Glutamatergic neuron (in vitro differentiated cells): ENCODE data around the gene KIAA1671. TPM values are rescaled to one million over a fixed set of nuclear protein-coding genes. Genes with fewer than 3 reads are reported as not detected.

Experiments
- DNase-seq: peaks from one replicate; pipeline ENCODE4 v3.0.0; 2022
- H3K27ac Mint-ChIP-seq: one replicate; pipeline ENCODE4 v1.8.0; 2020; ENCODE audit warnings: mild to moderate bottlenecking, mixed read lengths, inconsistent platforms; ENCODE audit not compliant: unreplicated experiment
- H3K27me3 Mint-ChIP-seq: one replicate; pipeline ENCODE4 v1.8.0; 2020; ENCODE audit warnings: mild to moderate bottlenecking, moderate library complexity, mixed read lengths, inconsistent platforms; ENCODE audit not compliant: unreplicated experiment
- H3K36me3 Mint-ChIP-seq: one replicate; pipeline ENCODE4 v1.8.0; 2020; ENCODE audit warnings: mild to moderate bottlenecking, mixed read lengths, inconsistent platforms; ENCODE audit not compliant: unreplicated experiment
- H3K4me1 Mint-ChIP-seq: one replicate; pipeline ENCODE4 v1.8.0; 2020; ENCODE audit warnings: mild to moderate bottlenecking, low read depth, mixed read lengths, inconsistent platforms; ENCODE audit not compliant: unreplicated experiment
- H3K4me3 Mint-ChIP-seq: one replicate; pipeline ENCODE4 v1.8.0; 2020; ENCODE audit warnings: mild to moderate bottlenecking, mixed read lengths, inconsistent platforms; ENCODE audit not compliant: unreplicated experiment
- H3K9me3 Mint-ChIP-seq: one replicate; pipeline ENCODE4 v1.8.0; 2020; ENCODE audit warnings: mild to moderate bottlenecking, moderate library complexity, mixed read lengths, inconsistent platforms; ENCODE audit not compliant: unreplicated experiment
- total RNA-seq: library from RNA; stranded (reverse); fragmentation: NEBNext Ultra II Directional; extraction: Animal tissue kit (Norgen Biotek cat#: 25700); gene quantifications from one replicate; pipeline ENCODE4 v1.2.1, GENCODE V29; 2021; ENCODE audit not compliant: unreplicated experiment
- TF ChIP-seq, protein P1 (sequence below): fragments of 200-600 bp; sonication (generic); IDR thresholded peaks from one replicate; pipeline ENCODE4 v1.5.0; 2021; ENCODE audit not compliant: partially characterized antibody, unreplicated experiment

The KIAA1671 gene
- total RNA-seq, 1 donor from 2014 or later = 15.3 TPM

DNA sequence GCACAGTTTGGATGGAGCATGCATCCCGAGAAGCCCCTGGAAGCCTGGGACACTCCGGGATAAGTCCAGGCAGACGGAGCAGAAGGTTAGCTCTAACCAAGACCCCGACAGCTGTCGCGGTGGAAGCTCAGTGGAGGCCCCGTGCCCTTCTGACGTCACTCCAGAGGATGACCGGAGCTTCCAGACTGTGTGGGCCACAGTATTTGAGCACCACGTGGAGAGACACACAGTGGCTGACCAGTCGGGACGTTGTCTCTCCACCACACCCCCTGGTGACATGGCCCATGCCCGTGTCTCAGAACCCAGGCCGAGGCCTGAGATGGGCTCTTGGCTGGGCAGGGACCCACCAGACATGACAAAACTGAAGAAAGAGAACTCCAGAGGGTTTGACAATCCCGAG is 86.3 kb downstream of the KIAA1671 start:
- Mint-ChIP-seq H3K36me3 (no peaks in the 10 kb centered on the region), H3K4me1 (peaks cover 16% of the 10 kb centered on the region), H3K27ac (peak overlapping the region; percentile 87), H3K27me3 (peaks cover 1% of the 10 kb centered on the region), H3K9me3 (no peaks in the 10 kb centered on the region), H3K4me3 (peak overlapping the region; percentile 42)
- TF ChIP-seq, protein P1, sequence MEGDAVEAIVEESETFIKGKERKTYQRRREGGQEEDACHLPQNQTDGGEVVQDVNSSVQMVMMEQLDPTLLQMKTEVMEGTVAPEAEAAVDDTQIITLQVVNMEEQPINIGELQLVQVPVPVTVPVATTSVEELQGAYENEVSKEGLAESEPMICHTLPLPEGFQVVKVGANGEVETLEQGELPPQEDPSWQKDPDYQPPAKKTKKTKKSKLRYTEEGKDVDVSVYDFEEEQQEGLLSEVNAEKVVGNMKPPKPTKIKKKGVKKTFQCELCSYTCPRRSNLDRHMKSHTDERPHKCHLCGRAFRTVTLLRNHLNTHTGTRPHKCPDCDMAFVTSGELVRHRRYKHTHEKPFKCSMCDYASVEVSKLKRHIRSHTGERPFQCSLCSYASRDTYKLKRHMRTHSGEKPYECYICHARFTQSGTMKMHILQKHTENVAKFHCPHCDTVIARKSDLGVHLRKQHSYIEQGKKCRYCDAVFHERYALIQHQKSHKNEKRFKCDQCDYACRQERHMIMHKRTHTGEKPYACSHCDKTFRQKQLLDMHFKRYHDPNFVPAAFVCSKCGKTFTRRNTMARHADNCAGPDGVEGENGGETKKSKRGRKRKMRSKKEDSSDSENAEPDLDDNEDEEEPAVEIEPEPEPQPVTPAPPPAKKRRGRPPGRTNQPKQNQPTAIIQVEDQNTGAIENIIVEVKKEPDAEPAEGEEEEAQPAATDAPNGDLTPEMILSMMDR = no peak
- no peak for DNase-seq

DNA sequence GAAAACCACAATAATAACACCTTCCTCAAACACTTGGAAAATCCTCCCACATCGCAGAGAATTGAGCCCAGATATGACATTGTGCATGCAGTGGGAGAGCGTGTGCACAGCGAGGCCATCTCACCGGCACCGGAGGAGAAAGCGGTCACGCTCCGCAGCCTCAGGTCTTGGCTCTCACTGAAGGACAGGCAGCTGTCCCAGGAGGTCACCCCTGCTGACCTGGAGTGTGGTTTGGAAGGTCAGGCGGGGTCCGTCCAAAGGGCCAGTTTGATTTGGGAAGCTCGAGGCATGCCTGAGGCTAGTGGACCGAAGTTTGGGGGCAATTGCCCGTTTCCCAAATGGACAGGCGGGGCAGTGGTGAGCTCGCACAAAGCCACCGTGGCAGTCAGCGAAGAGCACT is 86.7 kb downstream of the KIAA1671 start:
- DNase-seq = no peak
- H3K27me3 Mint-ChIP-seq = peaks cover 1% of the 10 kb centered on the region
- peaks cover 18% of the 10 kb centered on the region for H3K4me1 Mint-ChIP-seq
- no peaks in the 10 kb centered on the region for H3K36me3 Mint-ChIP-seq
- TF ChIP-seq, protein P1 = no peak
- peak overlapping the region; percentile 42 for H3K4me3 Mint-ChIP-seq
- peak overlapping the region; percentile 87 for H3K27ac Mint-ChIP-seq
- H3K9me3 Mint-ChIP-seq = no peaks in the 10 kb centered on the region

DNA sequence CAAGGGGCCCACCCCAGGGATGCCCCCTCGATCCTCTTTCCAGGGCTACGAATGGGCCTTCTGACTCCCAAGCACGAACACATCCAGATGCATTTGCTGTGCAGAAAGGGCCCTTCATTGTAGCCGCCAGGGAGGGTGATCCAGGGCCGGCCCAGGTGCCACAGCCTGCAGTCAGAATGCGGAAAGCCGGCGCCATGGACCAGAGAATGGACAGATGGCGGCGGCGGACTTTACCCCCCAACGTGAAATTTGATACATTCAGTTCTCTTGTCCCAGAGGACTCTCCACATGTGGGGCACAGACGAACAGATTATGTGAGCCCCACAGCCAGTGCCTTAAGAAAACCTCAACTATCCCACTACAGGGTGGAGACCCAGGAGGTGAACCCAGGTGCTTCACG is 87.2 kb downstream of the KIAA1671 start:
- DNase-seq = no peak
- Mint-ChIP-seq H3K4me3 (no peak overlapping the region), H3K27ac (peak overlapping the region; percentile 77), H3K9me3 (no peaks in the 10 kb centered on the region), H3K4me1 (peaks cover 18% of the 10 kb centered on the region), H3K36me3 (no peaks in the 10 kb centered on the region), H3K27me3 (peaks cover 1% of the 10 kb centered on the region)
- TF ChIP-seq, protein P1 = no peak

DNA sequence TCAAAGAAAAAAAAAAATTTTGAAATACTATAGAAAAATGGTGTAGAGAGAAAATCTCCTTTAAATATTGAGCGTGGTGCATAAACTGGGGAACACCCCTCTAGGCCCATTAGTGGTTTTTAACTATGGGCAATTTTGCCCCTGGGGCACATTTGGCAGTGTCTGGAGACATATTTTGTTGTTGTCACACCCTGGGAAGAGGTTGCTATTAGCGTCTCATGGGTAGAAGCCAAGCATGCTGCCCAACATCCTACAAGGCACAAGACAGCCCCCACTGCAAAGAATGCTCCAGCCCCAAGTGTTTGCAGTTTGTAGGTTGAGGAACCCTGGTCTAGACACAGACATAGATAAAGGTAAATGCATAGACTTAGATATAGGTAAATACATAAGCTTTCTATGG is 92.6 kb downstream of the KIAA1671 start:
- no peak overlapping the region for H3K27ac Mint-ChIP-seq
- no peak overlapping the region for H3K4me3 Mint-ChIP-seq
- no peaks in the 10 kb centered on the region for H3K9me3 Mint-ChIP-seq
- DNase-seq = no peak
- peaks cover 1% of the 10 kb centered on the region for H3K27me3 Mint-ChIP-seq
- peaks cover 12% of the 10 kb centered on the region for H3K4me1 Mint-ChIP-seq
- TF ChIP-seq, protein P1 = no peak
- no peaks in the 10 kb centered on the region for H3K36me3 Mint-ChIP-seq

DNA sequence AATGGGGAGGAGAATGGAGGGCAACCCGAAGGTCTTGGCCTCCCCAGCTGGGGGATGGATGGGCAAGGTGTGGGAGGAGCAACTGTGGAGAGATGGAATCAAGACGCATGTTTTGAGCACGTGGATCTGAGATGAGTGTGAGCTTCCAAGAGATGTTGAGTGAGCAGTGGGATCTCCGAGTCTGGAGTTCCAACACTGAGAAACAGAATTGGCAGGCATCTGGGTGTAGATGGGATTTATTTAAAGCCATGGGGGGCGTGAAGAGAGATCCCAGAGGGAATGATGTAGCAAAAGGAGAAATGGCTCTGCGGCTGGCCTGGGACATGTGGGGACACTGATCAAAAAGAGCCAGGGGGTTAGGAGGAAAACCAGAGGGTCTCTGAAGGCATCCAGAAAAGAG is 95.6 kb downstream of the KIAA1671 start:
- Mint-ChIP-seq H3K9me3 (no peaks in the 10 kb centered on the region), H3K27ac (no peak overlapping the region), H3K27me3 (no peaks in the 10 kb centered on the region), H3K4me3 (no peak overlapping the region), H3K4me1 (peaks cover 7% of the 10 kb centered on the region), H3K36me3 (no peaks in the 10 kb centered on the region)
- TF ChIP-seq, protein P1 = no peak
- DNase-seq = no peak
